Measurements from ENCODE around the gene PRDM16. TPM values are rescaled to one million over a fixed set of nuclear protein-coding genes. Genes with fewer than 3 reads are reported as not detected.

The PRDM16 gene
- total RNA-seq, 1 donor = 6.5 TPM

DNA sequence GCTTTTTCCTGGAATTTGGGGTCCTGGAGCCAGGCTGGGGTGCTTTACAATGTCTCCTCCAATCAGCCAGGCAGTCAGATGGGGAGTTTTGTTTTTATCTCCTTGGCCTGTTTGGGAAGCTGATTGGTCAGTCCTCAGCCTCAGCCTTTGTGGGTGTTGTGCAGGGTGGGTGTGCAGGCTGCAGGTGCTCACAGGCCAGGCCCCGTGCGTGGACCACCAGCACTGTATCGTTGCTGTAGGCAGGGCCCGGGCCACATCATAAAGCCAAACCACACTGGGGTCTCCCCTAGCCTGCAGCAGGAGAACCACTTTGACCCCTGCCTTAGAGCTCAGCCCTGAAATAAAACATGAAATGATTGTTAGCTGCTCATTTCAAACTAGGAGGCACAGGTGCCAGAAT, 8.6 kb downstream of the PRDM16 start:
- Histone ChIP-seq H3K9me3 (ENCODE audit: low read depth, low read length) (no peaks in the 10 kb centered on the region), H3K4me2 (ENCODE audit: insufficient read depth, low read length) (no peak overlapping the region), H3K27ac (ENCODE audit: low read depth, low read length) (no peak overlapping the region), H3K4me3 (ENCODE audit: insufficient read depth, low read length) (no peak overlapping the region), H4K20me1 (ENCODE audit: insufficient read depth, low read length) (peaks cover 13% of the 10 kb centered on the region), H2AFZ (ENCODE audit: low read length) (no peak overlapping the region), H3K36me3 (ENCODE audit: insufficient read depth, low read length) (no peaks in the 10 kb centered on the region), H3K27me3 (ENCODE audit: insufficient read depth, low read length) (no peaks in the 10 kb centered on the region), H3K79me2 (ENCODE audit: insufficient read depth, low read length) (no peaks in the 10 kb centered on the region), H3K4me1 (ENCODE audit: insufficient read depth, low read length) (no peaks in the 10 kb centered on the region)
- TF ChIP-seq CTCF (IDR thresholded peaks at IDR 0.05; ENCODE audit: extremely low read depth, low read depth, low read length) = no peak
- DNase-seq (ENCODE audit: insufficient read length, low spot score, missing footprints) = no peak

DNA sequence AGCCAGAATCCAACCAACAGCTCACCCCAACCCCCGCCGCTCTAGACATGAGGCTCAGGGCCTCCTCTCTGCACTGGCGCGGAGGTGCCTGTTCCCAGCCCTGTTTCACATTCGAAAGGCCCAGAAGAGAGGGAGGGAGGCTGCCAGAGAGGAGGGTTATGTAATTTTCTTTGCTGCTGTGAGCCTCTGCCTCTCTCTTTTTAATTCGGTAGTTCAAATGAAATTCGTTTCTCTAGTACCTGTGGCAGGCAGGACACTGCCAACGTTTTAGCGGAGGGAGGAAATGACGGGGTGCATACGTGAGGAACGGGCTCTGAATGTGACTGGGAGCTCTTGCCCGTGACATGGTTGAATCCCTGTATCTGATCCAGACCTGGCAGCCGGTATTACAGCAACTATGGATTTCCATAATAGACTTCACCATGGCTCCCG, 9.4 kb downstream of the PRDM16 start:
- H3K36me3 ChIP-seq (ENCODE audit: insufficient read depth, low read length) = no peaks in the 10 kb centered on the region
- H3K79me2 ChIP-seq (ENCODE audit: insufficient read depth, low read length) = no peaks in the 10 kb centered on the region
- no peak for TF ChIP-seq CTCF (IDR thresholded peaks at IDR 0.05; ENCODE audit: extremely low read depth, low read depth, low read length)
- H3K9me3 ChIP-seq (ENCODE audit: low read depth, low read length) = no peaks in the 10 kb centered on the region
- no peak overlapping the region for H3K4me2 ChIP-seq (ENCODE audit: insufficient read depth, low read length)
- no peaks in the 10 kb centered on the region for H3K27me3 ChIP-seq (ENCODE audit: insufficient read depth, low read length)
- no peak overlapping the region for H3K27ac ChIP-seq (ENCODE audit: low read depth, low read length)
- H4K20me1 ChIP-seq (ENCODE audit: insufficient read depth, low read length) = peaks cover 13% of the 10 kb centered on the region
- no peak for DNase-seq (ENCODE audit: insufficient read length, low spot score, missing footprints)
- H3K4me3 ChIP-seq (ENCODE audit: insufficient read depth, low read length) = no peak overlapping the region
- no peak overlapping the region for H2AFZ ChIP-seq (ENCODE audit: low read length)
- H3K4me1 ChIP-seq (ENCODE audit: insufficient read depth, low read length) = no peaks in the 10 kb centered on the region

DNA sequence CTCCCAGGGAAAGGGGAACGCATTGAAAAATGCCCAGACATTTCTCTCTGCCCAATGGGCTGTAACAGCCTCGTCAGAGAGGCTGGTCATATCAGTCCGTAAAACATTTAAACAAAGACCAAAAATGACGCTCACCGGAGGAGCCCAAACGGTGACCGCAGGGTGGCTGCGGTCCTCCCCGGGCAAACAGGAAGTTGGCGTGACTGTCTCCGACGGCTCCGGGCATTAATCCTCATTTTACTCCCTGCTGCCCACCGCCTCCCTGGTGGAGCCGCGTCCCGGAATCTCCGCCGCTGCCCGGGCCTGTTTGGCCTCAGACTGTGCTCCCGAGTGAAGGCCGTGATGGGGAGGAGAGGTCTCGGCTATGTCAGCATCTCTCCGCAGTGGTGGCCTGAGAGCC, 9.9 kb downstream of the PRDM16 start:
- no peaks in the 10 kb centered on the region for H3K9me3 ChIP-seq (ENCODE audit: low read depth, low read length)
- no peak overlapping the region for H3K27ac ChIP-seq (ENCODE audit: low read depth, low read length)
- no peaks in the 10 kb centered on the region for H3K36me3 ChIP-seq (ENCODE audit: insufficient read depth, low read length)
- no peak overlapping the region for H3K4me3 ChIP-seq (ENCODE audit: insufficient read depth, low read length)
- no peak for TF ChIP-seq CTCF (IDR thresholded peaks at IDR 0.05; ENCODE audit: extremely low read depth, low read depth, low read length)
- H3K4me1 ChIP-seq (ENCODE audit: insufficient read depth, low read length) = no peaks in the 10 kb centered on the region
- no peak overlapping the region for H2AFZ ChIP-seq (ENCODE audit: low read length)
- H3K79me2 ChIP-seq (ENCODE audit: insufficient read depth, low read length) = no peaks in the 10 kb centered on the region
- no peak for DNase-seq (ENCODE audit: insufficient read length, low spot score, missing footprints)
- H3K4me2 ChIP-seq (ENCODE audit: insufficient read depth, low read length) = no peak overlapping the region
- H3K27me3 ChIP-seq (ENCODE audit: insufficient read depth, low read length) = no peaks in the 10 kb centered on the region
- H4K20me1 ChIP-seq (ENCODE audit: insufficient read depth, low read length) = peaks cover 13% of the 10 kb centered on the region

- Histone ChIP-seq H3K4me1 (ENCODE audit: insufficient read depth, low read length) (no peaks in the 10 kb centered on the region), H3K27ac (ENCODE audit: low read depth, low read length) (no peak overlapping the region), H3K4me2 (ENCODE audit: insufficient read depth, low read length) (no peak overlapping the region), H3K27me3 (ENCODE audit: insufficient read depth, low read length) (no peaks in the 10 kb centered on the region), H3K4me3 (ENCODE audit: insufficient read depth, low read length) (no peak overlapping the region), H3K9me3 (ENCODE audit: low read depth, low read length) (no peaks in the 10 kb centered on the region), H3K36me3 (ENCODE audit: insufficient read depth, low read length) (no peaks in the 10 kb centered on the region), H4K20me1 (ENCODE audit: insufficient read depth, low read length) (peaks cover 13% of the 10 kb centered on the region), H3K79me2 (ENCODE audit: insufficient read depth, low read length) (no peaks in the 10 kb centered on the region), H2AFZ (ENCODE audit: low read length) (no peak overlapping the region)
- no peak for DNase-seq (ENCODE audit: insufficient read length, low spot score, missing footprints)
- TF ChIP-seq CTCF (IDR thresholded peaks at IDR 0.05; ENCODE audit: extremely low read depth, low read depth, low read length) = no peak
Observed at GRCh38 chr1:3079381-3080052, 10.5 kb downstream of the PRDM16 start.

Data from osteoblast (primary cell).